ENCODE data around the gene NGFR.

NGFR gene

DNA sequence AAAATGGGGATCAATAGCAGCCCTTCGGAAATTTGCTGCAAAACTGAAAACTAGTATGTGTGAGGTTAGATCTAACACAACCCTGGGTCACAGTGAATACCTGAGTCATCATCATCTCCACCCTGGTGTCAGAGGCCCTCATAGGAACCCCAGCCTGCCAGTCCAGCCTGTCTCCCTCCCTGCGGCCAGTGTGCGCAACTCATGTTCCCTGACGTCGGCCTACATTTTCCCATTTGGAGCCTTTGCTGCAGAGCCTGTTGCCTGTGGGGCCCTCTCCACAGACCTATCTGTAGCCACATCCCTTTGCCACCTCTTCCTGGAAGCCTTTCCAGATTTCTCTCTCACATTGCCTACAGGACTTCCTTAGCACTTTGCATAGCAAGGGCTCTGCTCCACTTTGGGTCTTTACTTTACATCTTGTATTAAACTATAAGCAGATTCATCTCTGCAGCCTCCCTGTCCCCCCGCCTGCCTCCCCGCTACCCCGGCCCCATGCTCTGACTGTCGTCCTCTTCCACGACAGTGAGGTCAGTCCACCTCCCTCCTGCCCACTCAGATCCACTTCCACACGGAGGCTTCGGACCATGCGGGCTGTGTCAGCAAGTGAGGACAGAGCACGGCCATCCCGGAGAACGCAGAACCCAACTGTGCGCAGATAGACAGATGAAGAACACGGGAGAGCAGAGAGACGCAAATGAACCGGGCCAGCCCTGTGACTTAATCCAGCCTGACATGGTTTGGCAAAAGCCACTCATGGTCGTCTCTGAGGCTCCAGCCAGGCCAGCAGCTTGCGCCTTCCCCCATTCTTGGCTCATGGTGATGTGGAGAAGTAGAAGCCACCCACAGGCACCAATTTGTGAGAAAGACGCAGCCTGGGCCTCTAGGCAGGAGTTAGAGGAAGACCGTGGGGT is 31.0 kb downstream of the NGFR start:
- Histone ChIP-seq H3K27ac (ENCODE audit: low read depth, low read length, severe bottlenecking) (no peak overlapping the region), H3K4me1 (ENCODE audit: control insufficient read depth, insufficient read depth, low read length, poor library complexity, severe bottlenecking) (no peaks in the 10 kb centered on the region), H3K36me3 (ENCODE audit: control insufficient read depth, insufficient read depth, low read length) (no peaks in the 10 kb centered on the region), H3K9me3 (ENCODE audit: control insufficient read depth, low read length) (no peaks in the 10 kb centered on the region), H3K4me3 (ENCODE audit: extremely low read depth, insufficient read depth, low read length, poor library complexity, severe bottlenecking) (no peak overlapping the region)
- WGBS, 2 experiments (ENCODE audit: insufficient coverage in 2 of 2) = 89 to 92% methylated on average over 21 to 23 of the region's 24 CpGs

DNA sequence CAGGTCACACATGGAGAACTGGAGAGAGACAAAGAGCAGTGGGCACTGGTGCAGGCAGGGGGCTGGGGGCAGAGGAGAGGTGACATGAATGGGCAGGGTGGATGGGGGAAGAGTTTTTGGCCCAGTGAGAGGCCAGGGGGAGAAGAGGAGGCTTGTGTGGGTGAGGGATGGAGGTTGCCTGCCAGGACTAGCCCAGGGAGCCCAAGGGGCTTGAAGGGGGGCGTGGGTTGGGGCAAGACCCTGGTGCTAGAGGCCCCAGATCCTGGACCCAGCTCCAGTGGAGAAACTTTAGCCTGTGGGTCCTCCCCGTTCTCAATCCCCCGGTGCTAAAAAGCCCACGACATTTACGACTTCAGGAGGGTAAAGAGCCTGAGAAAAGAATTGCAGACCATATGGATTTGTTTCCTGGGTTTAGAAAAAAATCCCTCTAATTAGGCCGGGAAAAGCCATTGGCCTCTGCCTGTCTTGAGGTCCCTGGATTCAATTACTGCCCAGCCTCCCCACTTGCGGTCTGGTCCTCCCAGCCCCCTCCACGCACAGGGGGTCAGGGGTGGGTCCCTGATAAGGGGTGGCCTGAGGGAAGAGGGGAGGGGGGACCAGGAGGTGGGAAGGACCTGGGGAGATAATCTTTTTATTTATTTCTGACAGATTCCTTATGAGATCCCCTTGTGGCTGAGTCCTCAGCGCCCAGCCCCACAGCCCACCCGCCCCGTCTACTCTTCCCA is 33.0 kb downstream of the NGFR start:
- Histone ChIP-seq H3K27ac (ENCODE audit: low read depth, low read length, severe bottlenecking) (no peak overlapping the region), H3K4me3 (ENCODE audit: extremely low read depth, insufficient read depth, low read length, poor library complexity, severe bottlenecking) (no peak overlapping the region), H3K4me1 (ENCODE audit: control insufficient read depth, insufficient read depth, low read length, poor library complexity, severe bottlenecking) (no peaks in the 10 kb centered on the region), H3K9me3 (ENCODE audit: control insufficient read depth, low read length) (no peaks in the 10 kb centered on the region), H3K36me3 (ENCODE audit: control insufficient read depth, insufficient read depth, low read length) (no peaks in the 10 kb centered on the region)
- 89 to 95% methylated on average over 8 to 10 of the region's 11 CpGs for WGBS, 2 experiments (ENCODE audit: insufficient coverage in 2 of 2)

GRCh38 chr17:49528966-49529365 is 33.9 kb downstream of the NGFR start:
- H3K4me3 ChIP-seq (ENCODE audit: extremely low read depth, insufficient read depth, low read length, poor library complexity, severe bottlenecking) = no peak overlapping the region
- H3K27ac ChIP-seq (ENCODE audit: low read depth, low read length, severe bottlenecking) = no peak overlapping the region
- 78 to 94% methylated on average over 2 of the region's 3 CpGs for WGBS, 2 experiments (ENCODE audit: insufficient coverage in 2 of 2)
- H3K36me3 ChIP-seq (ENCODE audit: control insufficient read depth, insufficient read depth, low read length) = no peaks in the 10 kb centered on the region
- no peaks in the 10 kb centered on the region for H3K9me3 ChIP-seq (ENCODE audit: control insufficient read depth, low read length)
- H3K4me1 ChIP-seq (ENCODE audit: control insufficient read depth, insufficient read depth, low read length, poor library complexity, severe bottlenecking) = no peaks in the 10 kb centered on the region

DNA sequence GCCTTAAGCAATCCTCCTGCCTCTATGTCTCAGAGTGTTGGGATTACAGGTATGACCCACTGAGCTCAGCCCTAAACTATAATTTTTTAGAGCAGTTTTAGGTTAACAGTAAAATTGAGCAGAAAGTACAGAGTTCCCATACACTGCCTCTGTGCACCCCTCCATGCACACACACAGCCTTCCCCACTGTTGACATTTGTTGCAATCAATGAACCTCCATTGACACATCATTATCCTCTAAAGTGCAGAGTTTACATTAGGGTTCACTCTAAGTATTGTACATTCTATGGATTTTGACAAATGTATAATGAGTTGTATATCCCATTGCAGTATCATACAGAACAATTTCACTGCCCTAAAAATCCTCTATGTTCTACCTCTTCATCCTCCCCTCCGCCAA is 35.0 kb downstream of the NGFR start:
- Histone ChIP-seq H3K4me1 (ENCODE audit: control insufficient read depth, insufficient read depth, low read length, poor library complexity, severe bottlenecking) (no peaks in the 10 kb centered on the region), H3K4me3 (ENCODE audit: extremely low read depth, insufficient read depth, low read length, poor library complexity, severe bottlenecking) (no peak overlapping the region), H3K27ac (ENCODE audit: low read depth, low read length, severe bottlenecking) (no peak overlapping the region), H3K36me3 (ENCODE audit: control insufficient read depth, insufficient read depth, low read length) (no peaks in the 10 kb centered on the region), H3K9me3 (ENCODE audit: control insufficient read depth, low read length) (no peaks in the 10 kb centered on the region)
- WGBS, 2 experiments (ENCODE audit: insufficient coverage in 2 of 2) = no CpG with 5 or more reads among the region's 1 CpG

DNA sequence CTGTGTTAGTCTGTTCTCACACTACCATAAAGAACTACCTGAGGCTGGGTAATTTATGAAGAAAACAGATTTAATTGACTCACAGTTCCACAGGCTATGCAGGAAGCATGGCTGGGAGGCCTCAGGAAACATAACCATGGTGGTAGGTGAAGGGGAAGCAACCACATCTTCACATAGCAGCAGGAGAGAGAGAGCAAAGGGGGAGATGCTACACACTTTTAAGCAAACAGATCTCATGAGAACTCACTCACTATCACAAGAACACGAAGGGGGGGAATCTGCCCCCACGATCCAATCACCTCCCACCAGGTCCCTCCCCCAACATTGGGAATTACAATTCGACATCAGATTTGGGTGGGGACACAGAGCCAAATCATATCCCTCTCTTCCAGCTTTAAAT is 48.8 kb downstream of the NGFR start:
- 87 to 96% methylated on average over 3 of the region's 3 CpGs for WGBS, 2 experiments (ENCODE audit: insufficient coverage in 2 of 2)
- no peaks in the 10 kb centered on the region for H3K4me1 ChIP-seq (ENCODE audit: control insufficient read depth, insufficient read depth, low read length, poor library complexity, severe bottlenecking)

DNA sequence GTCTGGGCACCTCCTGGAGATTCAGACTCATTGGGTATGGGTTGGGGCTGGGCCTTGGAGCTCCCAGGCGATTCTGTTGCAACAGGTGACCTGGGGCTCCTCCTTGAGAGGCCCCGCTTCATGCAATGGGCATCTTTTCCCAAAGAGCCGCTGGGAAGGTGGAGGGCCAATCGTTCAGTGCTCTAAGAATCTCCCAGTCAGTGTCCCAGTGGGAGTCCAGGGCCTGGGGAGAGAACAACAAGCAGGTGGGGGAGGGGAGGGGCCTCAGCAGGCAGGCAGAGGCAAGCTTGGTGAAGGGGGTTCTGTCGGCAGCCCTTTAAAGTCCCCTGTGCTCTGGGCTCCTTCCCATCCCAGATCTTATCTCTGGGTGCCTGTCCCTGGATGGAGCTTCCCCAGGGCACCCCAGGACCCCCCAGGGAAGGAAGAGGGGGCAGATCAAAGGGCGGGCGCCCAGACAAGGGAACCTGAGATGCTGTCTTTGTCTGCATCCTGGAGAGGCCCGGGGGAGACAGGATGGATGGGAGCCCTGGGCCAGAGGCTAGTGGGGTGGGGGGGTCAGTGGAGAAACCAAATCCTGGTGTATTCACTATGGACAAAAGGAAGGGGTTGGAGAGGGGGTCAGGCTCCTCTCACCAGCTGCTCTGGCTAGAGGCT is 50.0 kb downstream of the NGFR start:
- no peaks in the 10 kb centered on the region for H3K36me3 ChIP-seq (ENCODE audit: control insufficient read depth, insufficient read depth, low read length)
- H3K9me3 ChIP-seq (ENCODE audit: control insufficient read depth, low read length) = no peaks in the 10 kb centered on the region
- no peaks in the 10 kb centered on the region for H3K4me1 ChIP-seq (ENCODE audit: control insufficient read depth, insufficient read depth, low read length, poor library complexity, severe bottlenecking)
- 70 to 77% methylated on average over 4 to 7 of the region's 8 CpGs for WGBS, 2 experiments (ENCODE audit: insufficient coverage in 2 of 2)
- H3K4me3 ChIP-seq (ENCODE audit: extremely low read depth, insufficient read depth, low read length, poor library complexity, severe bottlenecking) = no peak overlapping the region
- no peak overlapping the region for H3K27ac ChIP-seq (ENCODE audit: low read depth, low read length, severe bottlenecking)

More for the DNA sequence above, 48.8 kb downstream of the NGFR start:
- Histone ChIP-seq H3K4me3 (ENCODE audit: extremely low read depth, insufficient read depth, low read length, poor library complexity, severe bottlenecking) (no peak overlapping the region), H3K9me3 (ENCODE audit: control insufficient read depth, low read length) (no peaks in the 10 kb centered on the region), H3K36me3 (ENCODE audit: control insufficient read depth, insufficient read depth, low read length) (no peaks in the 10 kb centered on the region), H3K27ac (ENCODE audit: low read depth, low read length, severe bottlenecking) (no peak overlapping the region)

DNA sequence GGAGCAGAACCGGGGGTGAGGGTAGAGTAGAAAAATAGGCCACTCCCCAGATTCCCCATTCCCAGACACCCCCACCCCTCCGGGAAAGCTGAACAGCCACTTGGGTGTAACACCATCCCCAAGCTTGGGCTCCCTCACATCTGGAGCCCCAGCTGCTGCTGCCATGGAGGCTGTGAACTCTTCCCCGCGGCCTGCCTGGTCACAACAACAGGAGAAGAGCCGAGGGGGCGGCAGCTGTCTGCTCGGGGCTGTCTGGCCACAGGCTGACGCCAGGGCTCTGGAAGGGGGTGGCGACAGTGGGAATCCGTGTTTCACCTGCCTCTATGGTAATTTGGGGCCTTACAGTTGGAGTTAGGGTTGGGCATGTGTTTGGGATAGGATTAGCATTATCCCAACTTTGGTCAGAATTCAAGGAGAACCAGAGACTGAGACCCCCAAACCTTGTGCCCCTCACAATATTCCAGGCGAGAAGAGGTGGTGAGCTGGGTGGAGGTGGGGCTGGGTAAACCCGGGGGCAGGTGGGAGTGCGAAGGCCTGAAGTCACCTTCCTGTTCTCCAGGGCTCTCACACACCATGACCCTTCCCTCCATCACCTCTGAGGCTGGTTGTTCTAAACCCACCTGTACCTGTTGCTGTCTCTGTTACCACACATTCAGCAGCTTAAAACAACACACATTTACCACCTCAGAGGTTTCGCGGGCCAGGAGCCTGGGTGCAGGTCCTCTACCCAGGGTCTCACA is 50.9 kb downstream of the NGFR start:
- WGBS, 2 experiments (ENCODE audit: insufficient coverage in 2 of 2) = 83 to 87% methylated on average over 9 of the region's 15 CpGs
- Histone ChIP-seq H3K4me3 (ENCODE audit: extremely low read depth, insufficient read depth, low read length, poor library complexity, severe bottlenecking) (no peak overlapping the region), H3K9me3 (ENCODE audit: control insufficient read depth, low read length) (no peaks in the 10 kb centered on the region), H3K4me1 (ENCODE audit: control insufficient read depth, insufficient read depth, low read length, poor library complexity, severe bottlenecking) (no peaks in the 10 kb centered on the region), H3K27ac (ENCODE audit: low read depth, low read length, severe bottlenecking) (no peak overlapping the region), H3K36me3 (ENCODE audit: control insufficient read depth, insufficient read depth, low read length) (no peaks in the 10 kb centered on the region)

GRCh38 chr17:49546546-49547535 is 51.7 kb downstream of the NGFR start:
- Histone ChIP-seq H3K9me3 (ENCODE audit: control insufficient read depth, low read length) (no peaks in the 10 kb centered on the region), H3K4me1 (ENCODE audit: control insufficient read depth, insufficient read depth, low read length, poor library complexity, severe bottlenecking) (no peaks in the 10 kb centered on the region), H3K36me3 (ENCODE audit: control insufficient read depth, insufficient read depth, low read length) (no peaks in the 10 kb centered on the region), H3K4me3 (ENCODE audit: extremely low read depth, insufficient read depth, low read length, poor library complexity, severe bottlenecking) (no peak overlapping the region), H3K27ac (ENCODE audit: low read depth, low read length, severe bottlenecking) (no peak overlapping the region)
- 86 to 90% methylated on average over 15 to 16 of the region's 18 CpGs for WGBS, 2 experiments (ENCODE audit: insufficient coverage in 2 of 2)

- Histone ChIP-seq H3K4me1 (ENCODE audit: control insufficient read depth, insufficient read depth, low read length, poor library complexity, severe bottlenecking) (no peaks in the 10 kb centered on the region), H3K9me3 (ENCODE audit: control insufficient read depth, low read length) (no peaks in the 10 kb centered on the region), H3K36me3 (ENCODE audit: control insufficient read depth, insufficient read depth, low read length) (no peaks in the 10 kb centered on the region), H3K27ac (ENCODE audit: low read depth, low read length, severe bottlenecking) (no peak overlapping the region), H3K4me3 (ENCODE audit: extremely low read depth, insufficient read depth, low read length, poor library complexity, severe bottlenecking) (no peak overlapping the region)
- WGBS, 2 experiments (ENCODE audit: insufficient coverage in 2 of 2) = 86 to 91% methylated on average over 7 of the region's 9 CpGs
Measured at GRCh38 chr17:49547566-49547965, 52.5 kb downstream of the NGFR start.
